ENCODE measurements around the gene UNC5C. TPM values are rescaled to one million over a fixed set of nuclear protein-coding genes. Genes with fewer than 3 reads are reported as not detected.

The UNC5C gene
- total and polyA plus RNA-seq, 2 of the 8 experiments (the other 6 are each of a cell fraction or from before 2014, with no cell fraction given) = 0.30 to 1.3 TPM

DNA sequence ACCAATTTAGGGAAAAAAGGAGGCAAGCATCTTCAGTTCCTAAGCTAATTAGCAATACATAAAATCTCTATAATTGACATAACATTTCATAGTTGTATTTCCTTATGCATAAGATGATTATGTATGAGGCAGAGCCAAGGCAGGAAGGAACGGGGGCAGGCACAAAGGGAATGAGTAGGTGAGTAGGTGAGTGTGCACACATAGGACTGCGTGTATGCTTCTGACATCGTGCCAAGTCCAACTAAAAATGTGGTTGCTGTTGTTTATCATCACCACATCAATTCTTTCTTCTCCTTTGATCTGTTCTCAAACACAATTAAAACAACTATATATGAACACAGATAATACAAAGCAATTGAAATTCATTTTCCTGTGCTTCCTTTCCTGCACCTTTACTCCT lies 131.2 kb downstream of the UNC5C start:
- Histone ChIP-seq H3K27me3 (replicated peaks in 1 of 4; ENCODE audit: control insufficient read depth in 3 of 4, extremely low read depth in 1 of 4, insufficient read depth in 3 of 4, low read length in 3 of 4) (no peaks in the 10 kb centered on the region), H3K4me1 (replicated peaks in 1 of 4; ENCODE audit: control insufficient read depth in 3 of 4, insufficient read depth in 4 of 4, low read length in 3 of 4) (no peaks in the 10 kb centered on the region), H2BK5ac (ENCODE audit: low read depth, low read length) (no peak overlapping the region), H2BK15ac (ENCODE audit: low read length) (no peak overlapping the region), H2BK20ac (ENCODE audit: low read length) (no peak overlapping the region), H2AK5ac (ENCODE audit: low read depth, low read length) (no peak overlapping the region), H3K36me3 (ENCODE audit: control insufficient read depth in 2 of 4, insufficient read depth in 4 of 4, low read length in 3 of 4) (no peaks in the 10 kb centered on the region), H3K23ac (ENCODE audit: insufficient read length) (no peak overlapping the region), H3K27ac (ENCODE audit: low read depth, low read length) (no peak overlapping the region), H3K23me2 (ENCODE audit: low read depth, low read length) (no peaks in the 10 kb centered on the region), H4K5ac (ENCODE audit: insufficient read length, low read depth, low read length) (no peak overlapping the region), H3K9me3 (ENCODE audit: insufficient read depth in 2 of 2, low read depth in 1 of 2, low read length in 1 of 2) (no peaks in the 10 kb centered on the region), H2BK12ac (ENCODE audit: low read depth, low read length) (no peak overlapping the region), H3K14ac (ENCODE audit: insufficient read length) (no peak overlapping the region), H3K4me3 (ENCODE audit: extremely low read depth in 1 of 4, insufficient read depth in 2 of 4, low read depth in 3 of 4, low read length in 4 of 4) (no peak overlapping the region), H3K56ac (replicated peaks; ENCODE audit: insufficient read length, low read depth, low read length) (no peak overlapping the region), H2BK120ac (replicated peaks; ENCODE audit: low read depth, low read length) (no peak overlapping the region), H3K4me2 (ENCODE audit: insufficient read depth in 1 of 2, low read depth in 2 of 2, low read length in 2 of 2) (no peak overlapping the region), H2AFZ (ENCODE audit: low read length) (no peak overlapping the region), H3K79me2 (ENCODE audit: control insufficient read depth in 1 of 2, insufficient read depth in 2 of 2, low read length in 2 of 2) (no peaks in the 10 kb centered on the region), H3K4ac (replicated peaks; ENCODE audit: insufficient read length, low read depth, low read length) (no peak overlapping the region), H3K9ac (replicated peaks in 1 of 4; ENCODE audit: extremely low read depth in 1 of 4, low read depth in 3 of 4, low read length in 3 of 4) (no peak overlapping the region), H3K79me1 (ENCODE audit: low read depth, low read length) (no peaks in the 10 kb centered on the region), H3K18ac (ENCODE audit: extremely low read depth, low read length) (no peak overlapping the region), H4K91ac (replicated peaks; ENCODE audit: insufficient read length, low read length) (no peak overlapping the region), H4K20me1 (replicated peaks in 1 of 2; ENCODE audit: control insufficient read depth in 1 of 2, insufficient read depth in 2 of 2, low read length in 2 of 2) (no peaks in the 10 kb centered on the region), H4K8ac (ENCODE audit: extremely low read depth, insufficient read depth, low read length) (no peak overlapping the region)
- POLR2A ChIA-PET (ENCODE audit: partially characterized antibody) = no interaction called here
- DNase-seq (ENCODE audit: low read depth in 1 of 2, low spot score in 2 of 2) (no peak), FAIRE-seq (no peak)
- CTCF ChIA-PET (ENCODE audit: partially characterized antibody) = no interaction called here
- WGBS, 2 experiments (ENCODE audit: extremely low coverage in 1 of 2, insufficient coverage in 1 of 2, insufficient read length in 1 of 2, insufficient replicate concordance in 2 of 2, low coverage in 1 of 2, low lambda C conversion rate in 2 of 2, missing lambda C conversion rate in 1 of 2) = 82% methylated on average over 3 of the region's 3 CpGs; no CpG with 5 or more reads in 1 of the 2 experiments
- no peak for TF ChIP-seq YY1 (IDR thresholded peaks at IDR 0.05; ENCODE audit: low read depth, low read length)
- no peak for TF ChIP-seq CTBP2 (IDR thresholded peaks at IDR 0.05; ENCODE audit: borderline replicate concordance, insufficient read depth, insufficient read length, low read length)
- no peak for TF ChIP-seq SRF (IDR thresholded peaks at IDR 0.05; ENCODE audit: low read depth, low read length)
- no peak for TF ChIP-seq JUND (IDR thresholded peaks at IDR 0.05; ENCODE audit: low read length)
- no peak for TF ChIP-seq POLR2A (IDR thresholded peaks at IDR 0.05; ENCODE audit: control extremely low read depth in 1 of 2, low read depth in 2 of 2, low read length in 2 of 2)
- no peak for TF ChIP-seq EZH2 (IDR thresholded peaks at IDR 0.05; ENCODE audit: low read depth, low read length, severe bottlenecking)
- TF ChIP-seq RFX5 (IDR thresholded peaks at IDR 0.05; ENCODE audit: borderline replicate concordance, low read depth, low read length) = no peak
- TF ChIP-seq, protein P1, sequence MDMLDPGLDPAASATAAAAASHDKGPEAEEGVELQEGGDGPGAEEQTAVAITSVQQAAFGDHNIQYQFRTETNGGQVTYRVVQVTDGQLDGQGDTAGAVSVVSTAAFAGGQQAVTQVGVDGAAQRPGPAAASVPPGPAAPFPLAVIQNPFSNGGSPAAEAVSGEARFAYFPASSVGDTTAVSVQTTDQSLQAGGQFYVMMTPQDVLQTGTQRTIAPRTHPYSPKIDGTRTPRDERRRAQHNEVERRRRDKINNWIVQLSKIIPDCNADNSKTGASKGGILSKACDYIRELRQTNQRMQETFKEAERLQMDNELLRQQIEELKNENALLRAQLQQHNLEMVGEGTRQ (IDR thresholded peaks at IDR 0.05; ENCODE audit: low read length) = no peak
- TF ChIP-seq SP1 (IDR thresholded peaks at IDR 0.05; ENCODE audit: low read depth, low read length) = no peak
- TF ChIP-seq SP4 (IDR thresholded peaks at IDR 0.05; ENCODE audit: low read length) = no peak
- TF ChIP-seq POU5F1 (IDR thresholded peaks at IDR 0.05; ENCODE audit: low read depth, low read length) = no peak
- TF ChIP-seq KDM1A (IDR thresholded peaks at IDR 0.05; ENCODE audit: borderline replicate concordance, low read length) = no peak
- no peak for TF ChIP-seq TBP (IDR thresholded peaks at IDR 0.05; ENCODE audit: low read depth, low read length)
